Measurements from ENCODE around the gene PNPLA3.

DNA sequence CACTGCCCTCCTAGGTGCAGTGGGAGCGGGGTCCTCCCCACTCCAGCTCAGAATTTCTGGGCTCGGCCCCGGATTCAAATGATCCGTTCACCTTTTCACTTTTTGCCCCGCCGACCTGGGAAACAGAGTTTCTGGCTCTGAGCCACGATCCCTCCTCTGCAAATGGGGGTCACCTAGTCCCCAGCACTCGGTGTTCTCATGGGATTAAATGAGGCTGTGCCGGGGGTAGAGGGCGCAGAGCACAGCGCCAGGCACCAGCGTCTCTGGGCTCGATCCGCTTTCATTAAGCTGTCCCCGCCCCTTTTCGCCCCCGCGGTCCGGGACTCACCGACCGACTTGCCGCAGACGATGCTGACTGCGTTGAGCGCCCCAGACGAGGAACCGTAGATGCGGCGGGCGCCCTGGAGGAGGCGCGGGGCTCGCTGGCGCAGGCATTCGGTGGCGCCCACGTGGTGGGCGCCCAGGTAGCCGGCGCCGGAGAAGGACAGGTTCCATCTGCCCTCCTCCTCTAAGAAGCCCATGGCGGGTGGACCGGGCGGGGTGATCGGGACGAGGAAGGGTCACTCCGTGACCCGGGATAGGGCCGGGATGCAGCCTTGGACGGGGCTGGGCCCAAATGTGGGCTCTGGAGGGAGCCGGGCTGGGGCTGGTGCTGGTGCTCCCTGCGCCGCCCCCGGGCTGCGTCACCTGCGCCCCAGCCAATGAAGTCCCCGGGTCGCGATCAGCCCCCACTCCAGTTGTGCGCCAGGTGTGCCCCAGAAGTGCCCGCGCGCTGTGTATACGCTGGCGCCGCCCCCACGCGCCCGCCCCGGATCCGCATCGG is 32.0 kb upstream of the PNPLA3 start, which contains the start of gene PNPLA5:
- TF ChIP-seq CTCF (IDR thresholded peaks at IDR 0.05) (no peak), POLR2A (IDR thresholded peaks at IDR 0.05) (no peak)
